Uterus (tissue), 4 donors: ENCODE results near the gene TCF4. TPM values are rescaled to one million over a fixed set of nuclear protein-coding genes. Genes with fewer than 3 reads are reported as not detected.
A peak's percentile ranks its signal among the peaks of the same experiment; 100 is the strongest.

Source experiments
- DNase-seq, 2 donors: peaks; one replicate each; pipeline ENCODE4 v3.0.0-alpha.2; 2019 to 2020
- H3K27ac ChIP-seq, 2 donors: fragments of 200-600 bp; sonication (generic); 1 replicate in 1 of 2; 2 replicates in 1 of 2; pipeline ENCODE4 v1.5.1; 2016 to 2018
- H3K27me3 ChIP-seq, 2 donors: fragments of 200-600 bp; sonication (generic); one replicate each; pipeline ENCODE4 v1.5.1; 2018 to 2019; ENCODE audit warnings: control low read depth in 1 of 2
- H3K36me3 ChIP-seq, 2 donors: fragments of 200-600 bp; sonication (generic); one replicate each; pipeline ENCODE4 v1.5.1; 2019; ENCODE audit warnings: control low read depth in 1 of 2
- H3K4me1 ChIP-seq, 2 donors: fragments of 200-600 bp; sonication (generic); one replicate each; pipeline ENCODE4 v1.5.1; 2018 to 2019; ENCODE audit warnings: control low read depth in 1 of 2
- H3K4me3 ChIP-seq, 2 donors: fragments of 200-600 bp; sonication (generic); 1 replicate in 1 of 2; 2 replicates in 1 of 2; pipeline ENCODE4 v1.5.1; 2018 to 2019; ENCODE audit warnings: mild to moderate bottlenecking in 1 of 2
- H3K9me3 ChIP-seq, 2 donors: fragments of 200-600 bp; sonication (generic); one replicate each; pipeline ENCODE4 v1.5.1; 2019; ENCODE audit warnings: control low read depth in 1 of 2
- CTCF ChIP-seq, 4 experiments: fragments of 200-600 bp in 2 of 4; fragments of 450-650 bp in 2 of 4; sonication (generic) in 2 of 4; IDR thresholded peaks; one replicate each; pipeline ENCODE4 v1.5.1; 2016 to 2019; ENCODE audit warnings: antibody characterized with exemption in 4 of 4, mild to moderate bottlenecking in 2 of 4, moderate library complexity in 1 of 4
- POLR2A ChIP-seq, 2 donors: fragments of 450-650 bp; IDR thresholded peaks; one replicate each; pipeline ENCODE4 v1.6.1; 2016; ENCODE audit warnings: antibody characterized with exemption in 2 of 2, mild to moderate bottlenecking in 1 of 2, moderate library complexity in 1 of 2
- intact Hi-C: fragments of 100-400 bp; cut with DNase I; formaldehyde crosslinking; loops from one replicate; pipeline ENCODE4 v1.15.1; 2023; ENCODE audit warnings: low total_unique reads
- total RNA-seq, 4 donors: library from RNA; depleted of rRNA in 3 of 4; stranded (reverse); fragments of >200 nt in 3 of 4; gene quantifications; one replicate each; pipeline versions ENCODE4 v1.1.0 to v1.2.4, GENCODE V29; 2014 to 2023
- donor health status: DM: yes; HTN: yes; CAD: no.

TCF4 gene
- total RNA-seq, 4 donors from 2014 or later: 123 to 514 (median 163) TPM

- Histone ChIP-seq H3K4me1 (no peaks in the 10 kb centered on the region), H3K36me3 (no peaks in the 10 kb centered on the region), H3K9me3 (no peaks in the 10 kb centered on the region), H3K27ac (peak overlapping the region in 1 of 2 donors; percentile 6), H3K4me3 (no peak overlapping the region), H3K27me3 (no peaks in the 10 kb centered on the region)
- DNase-seq: no peak
- intact Hi-C loops: no loop called here
- no peak for TF ChIP-seq CTCF (IDR thresholded peaks at IDR 0.05)
- no peak for TF ChIP-seq POLR2A (IDR thresholded peaks at IDR 0.05)
These were observed 139.6 kb downstream of the TCF4 start for GRCh38 chr18:55448420-55448819.

GRCh38 chr18:55447672-55448018 is 140.3 kb downstream of the TCF4 start:
- Histone ChIP-seq H3K36me3 (no peaks in the 10 kb centered on the region), H3K27ac (no peak overlapping the region), H3K4me3 (no peak overlapping the region), H3K9me3 (no peaks in the 10 kb centered on the region), H3K4me1 (no peaks in the 10 kb centered on the region), H3K27me3 (no peaks in the 10 kb centered on the region)
- DNase-seq: no peak
- TF ChIP-seq POLR2A (IDR thresholded peaks at IDR 0.05): no peak
- TF ChIP-seq CTCF (IDR thresholded peaks at IDR 0.05): no peak
- intact Hi-C loops: no loop called here

GRCh38 chr18:55446996-55447671 is 140.9 kb downstream of the TCF4 start:
- Histone ChIP-seq H3K4me1 (no peaks in the 10 kb centered on the region), H3K4me3 (no peak overlapping the region), H3K9me3 (no peaks in the 10 kb centered on the region), H3K27ac (no peak overlapping the region), H3K27me3 (no peaks in the 10 kb centered on the region), H3K36me3 (no peaks in the 10 kb centered on the region)
- TF ChIP-seq CTCF (IDR thresholded peaks at IDR 0.05) (no peak), POLR2A (IDR thresholded peaks at IDR 0.05) (no peak)
- intact Hi-C loops: no loop called here
- DNase-seq: no peak

GRCh38 chr18:55444536-55444935 is 143.5 kb downstream of the TCF4 start:
- no peak overlapping the region for H3K4me3 ChIP-seq
- intact Hi-C loops: no loop called here
- H3K27me3 ChIP-seq: no peaks in the 10 kb centered on the region
- H3K4me1 ChIP-seq: no peaks in the 10 kb centered on the region
- TF ChIP-seq POLR2A (IDR thresholded peaks at IDR 0.05) (no peak), CTCF (IDR thresholded peaks at IDR 0.05) (no peak)
- H3K27ac ChIP-seq: no peak overlapping the region
- no peaks in the 10 kb centered on the region for H3K9me3 ChIP-seq
- no peaks in the 10 kb centered on the region for H3K36me3 ChIP-seq
- no peak for DNase-seq

GRCh38 chr18:55443776-55444175 is 144.2 kb downstream of the TCF4 start:
- no peaks in the 10 kb centered on the region for H3K27me3 ChIP-seq
- TF ChIP-seq POLR2A (IDR thresholded peaks at IDR 0.05) (no peak), CTCF (IDR thresholded peaks at IDR 0.05) (no peak)
- no peaks in the 10 kb centered on the region for H3K4me1 ChIP-seq
- intact Hi-C loops: no loop called here
- no peaks in the 10 kb centered on the region for H3K9me3 ChIP-seq
- H3K4me3 ChIP-seq: no peak overlapping the region
- no peak for DNase-seq
- no peak overlapping the region for H3K27ac ChIP-seq
- H3K36me3 ChIP-seq: no peaks in the 10 kb centered on the region
